CD4-positive, alpha-beta T cell treated with Interleukin-2 at 100 ng/mL for 4 hours (primary cell): ENCODE measurements around the gene SYT4.
"Not testable (repeated sequence)": the region's sequence is repeated elsewhere in the genome, so short reads cannot be mapped to it uniquely, and the experiment has no call there.

Experiments used
- DNase-seq: peaks from one replicate; pipeline ENCODE4 v3.0.0-alpha.2; 2020; ENCODE audit warnings: low spot score

SYT4 gene

GRCh38 chr18:43277164-43277600, at the start of gene SYT4:
Gene SYT4, minus strand, starts transcription at chr18:43277490. Its CDS starts 209 bp downstream, at chr18:43277281.
- no peak for DNase-seq

GRCh38 chr18:43322132-43322531, 44.8 kb upstream of the SYT4 start:
- DNase-seq: no peak

- no peak for DNase-seq
Measured at GRCh38 chr18:43314941-43315340, 37.7 kb upstream of the SYT4 start.

- DNase-seq: no peak
Measured at GRCh38 chr18:43312891-43313290, 35.6 kb upstream of the SYT4 start.

GRCh38 chr18:43310239-43310638, 32.9 kb upstream of the SYT4 start:
- DNase-seq: no peak

GRCh38 chr18:43303376-43303775, 26.1 kb upstream of the SYT4 start:
- DNase-seq: no peak

GRCh38 chr18:43286187-43286586, 8.9 kb upstream of the SYT4 start:
- DNase-seq: not testable (repeated sequence)

- no peak for DNase-seq
Measured at GRCh38 chr18:43283299-43283698, 6.0 kb upstream of the SYT4 start.

GRCh38 chr18:43279015-43279744, 1.9 kb upstream of the SYT4 start:
- no peak for DNase-seq

GRCh38 chr18:43278355-43278754, 1.1 kb upstream of the SYT4 start:
- no peak for DNase-seq

GRCh38 chr18:43276491-43276890, 799 bp downstream of the SYT4 start:
- no peak for DNase-seq

- DNase-seq: no peak
Measured at GRCh38 chr18:43275546-43275945, 1.7 kb downstream of the SYT4 start.

GRCh38 chr18:43274526-43274925, 2.8 kb downstream of the SYT4 start:
- DNase-seq: no peak

- DNase-seq: peak; percentile 39
Measured at GRCh38 chr18:43271593-43272432, 5.5 kb downstream of the SYT4 start.

- no peak for DNase-seq
Measured at GRCh38 chr18:43267818-43268217, 9.5 kb downstream of the SYT4 start.

- no peak for DNase-seq
Measured at GRCh38 chr18:43265465-43265864, 11.8 kb downstream of the SYT4 start.

GRCh38 chr18:43248610-43249249, 28.6 kb downstream of the SYT4 start:
- DNase-seq: no peak

GRCh38 chr18:43247944-43248343, 29.3 kb downstream of the SYT4 start:
- no peak for DNase-seq

- DNase-seq: no peak
Measured at GRCh38 chr18:43238429-43238828, 38.9 kb downstream of the SYT4 start.

GRCh38 chr18:43236921-43237320, 40.4 kb downstream of the SYT4 start:
- DNase-seq: no peak

- DNase-seq: no peak
Measured at GRCh38 chr18:43234889-43235288, 42.4 kb downstream of the SYT4 start.

- no peak for DNase-seq
Measured at GRCh38 chr18:43222501-43222900, 54.8 kb downstream of the SYT4 start.

- no peak for DNase-seq
Measured at GRCh38 chr18:43220691-43221090, 56.6 kb downstream of the SYT4 start.
